GM18520 (cell line): ENCODE measurements around the gene SEL1L3.

ENCODE experiments used
- ATAC-seq: cut with Tn5 transposase; IDR thresholded peaks from one replicate; pipeline ENCODE4 v1.9.1; 2021; ENCODE audit not compliant: unreplicated experiment

SEL1L3 gene

DNA sequence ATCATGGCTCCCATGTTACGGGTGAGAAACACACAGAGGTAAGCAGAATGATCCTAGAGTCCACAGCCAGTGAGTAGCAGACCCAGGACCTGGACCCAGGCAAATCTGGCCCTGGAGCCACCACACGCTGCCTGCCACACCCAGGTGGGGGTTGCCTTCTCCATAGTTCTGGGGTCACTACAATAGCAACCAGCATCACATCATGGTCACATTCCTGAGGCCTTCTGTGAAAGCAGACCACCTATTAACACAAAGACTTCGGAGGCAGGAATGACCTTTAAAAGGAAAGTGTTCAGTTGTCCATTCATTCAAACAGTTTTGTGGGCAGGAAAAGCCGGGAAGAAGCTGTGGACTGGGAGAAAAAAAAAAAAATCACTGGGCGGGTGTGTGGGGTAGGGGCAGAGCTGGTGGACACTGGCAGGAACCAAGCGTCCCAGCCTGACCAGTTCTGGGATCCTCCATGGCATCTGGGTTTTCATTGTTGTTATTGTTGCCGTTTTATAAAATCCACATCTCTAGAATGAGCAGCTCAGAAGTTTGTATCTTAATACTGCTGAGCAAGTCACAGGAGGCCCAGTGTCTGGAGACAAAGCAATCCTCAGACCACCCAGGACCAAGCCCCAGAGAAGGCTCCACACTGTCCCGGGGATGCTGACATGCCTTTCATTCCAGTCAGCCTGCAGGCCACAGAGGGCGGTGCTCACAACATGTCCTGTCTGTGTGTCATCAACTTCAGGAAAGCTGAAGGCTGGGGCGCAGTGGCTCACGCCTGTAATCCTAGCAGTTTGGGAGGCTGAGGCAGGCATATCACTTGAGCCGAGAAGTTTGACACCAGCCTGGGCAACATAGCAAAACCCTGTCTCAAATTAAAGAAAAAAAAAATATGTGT is 67.0 kb downstream of the SEL1L3 start:
- ATAC-seq: no peak

DNA sequence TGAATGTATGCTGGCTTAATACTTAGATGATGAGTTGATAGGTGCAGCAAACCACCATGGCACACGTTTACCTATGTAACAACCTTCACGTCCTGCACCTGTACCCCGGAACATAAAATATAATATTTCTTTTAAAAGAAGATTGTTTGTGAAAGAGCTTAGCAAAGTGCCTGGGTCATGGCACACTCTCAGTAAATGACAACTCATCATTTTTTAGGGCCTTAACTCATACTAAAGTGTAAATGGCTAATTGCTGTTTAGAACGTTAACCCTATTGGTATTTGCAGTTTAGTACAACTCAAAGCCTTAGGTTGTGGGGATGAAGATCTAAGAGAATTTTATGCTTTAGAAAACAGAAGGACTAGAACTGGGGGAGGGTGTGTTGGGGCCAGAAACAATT is 67.7 kb downstream of the SEL1L3 start:
- no peak for ATAC-seq

DNA sequence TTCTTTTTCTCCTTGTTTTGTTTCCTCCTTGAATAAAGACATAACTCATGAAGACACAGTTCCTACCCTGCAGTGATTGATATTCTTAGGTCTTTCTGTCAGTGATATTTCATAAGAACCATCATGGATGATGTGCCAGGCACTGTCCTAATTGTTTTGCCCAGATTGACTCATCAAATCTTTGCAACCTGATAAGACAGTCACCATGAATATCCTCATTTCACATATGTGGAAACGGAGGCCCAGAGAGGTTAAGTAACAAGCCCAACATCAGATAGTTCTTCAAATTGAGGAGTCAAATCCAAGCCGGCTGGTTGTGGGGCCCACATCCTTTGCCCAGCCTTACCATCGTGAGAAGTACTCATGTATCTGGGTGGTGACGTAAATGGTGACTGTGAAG is 69.9 kb downstream of the SEL1L3 start:
- no peak for ATAC-seq

DNA sequence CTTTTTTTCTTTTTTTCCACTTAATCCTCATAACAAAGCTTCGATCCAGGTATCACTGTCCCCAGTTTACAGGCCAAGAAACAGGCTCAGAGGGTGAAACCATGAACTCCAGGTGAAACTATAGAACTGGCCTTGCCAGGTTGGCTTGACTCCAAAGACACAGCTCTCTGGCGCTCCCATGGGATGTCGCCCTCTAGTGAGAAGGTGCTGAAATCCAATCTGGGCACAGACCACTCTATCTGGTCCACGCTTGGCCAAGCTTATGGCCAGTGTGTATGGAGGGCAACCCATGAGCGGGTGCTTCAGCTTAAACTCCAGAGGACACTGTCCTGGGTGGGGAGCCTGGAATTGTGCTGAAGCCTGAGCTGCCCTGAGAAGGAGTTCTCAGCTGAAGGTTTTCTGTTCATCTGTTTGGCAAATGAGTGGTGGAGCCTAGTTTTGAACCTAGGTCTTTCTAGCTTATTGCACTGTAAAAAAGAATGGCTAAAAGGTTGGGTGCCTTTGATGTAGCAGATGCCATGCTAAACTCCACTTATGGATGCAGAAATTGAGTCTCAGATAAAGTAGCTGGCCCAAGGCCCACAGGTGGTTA is 70.5 kb downstream of the SEL1L3 start:
- ATAC-seq: no peak

DNA sequence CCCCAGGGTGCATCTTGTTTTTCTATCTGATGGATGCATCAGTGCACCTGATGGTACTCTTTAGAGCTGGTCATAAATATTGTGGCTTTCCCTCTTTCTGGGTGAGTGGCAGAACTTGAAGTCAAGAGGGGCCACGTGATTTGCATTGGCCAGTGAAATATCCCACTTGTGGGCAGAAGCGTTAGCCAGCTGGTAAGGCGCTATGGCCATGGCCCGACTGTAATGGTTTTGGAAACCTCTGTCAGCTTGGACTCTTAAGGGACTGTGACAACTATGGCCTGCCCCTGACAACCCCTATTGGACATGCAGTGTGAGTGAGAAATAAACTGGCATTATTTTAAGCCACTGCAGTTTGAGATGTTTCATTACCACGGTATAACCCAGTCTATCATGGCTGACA is 72.8 kb downstream of the SEL1L3 start:
- ATAC-seq: no peak

DNA sequence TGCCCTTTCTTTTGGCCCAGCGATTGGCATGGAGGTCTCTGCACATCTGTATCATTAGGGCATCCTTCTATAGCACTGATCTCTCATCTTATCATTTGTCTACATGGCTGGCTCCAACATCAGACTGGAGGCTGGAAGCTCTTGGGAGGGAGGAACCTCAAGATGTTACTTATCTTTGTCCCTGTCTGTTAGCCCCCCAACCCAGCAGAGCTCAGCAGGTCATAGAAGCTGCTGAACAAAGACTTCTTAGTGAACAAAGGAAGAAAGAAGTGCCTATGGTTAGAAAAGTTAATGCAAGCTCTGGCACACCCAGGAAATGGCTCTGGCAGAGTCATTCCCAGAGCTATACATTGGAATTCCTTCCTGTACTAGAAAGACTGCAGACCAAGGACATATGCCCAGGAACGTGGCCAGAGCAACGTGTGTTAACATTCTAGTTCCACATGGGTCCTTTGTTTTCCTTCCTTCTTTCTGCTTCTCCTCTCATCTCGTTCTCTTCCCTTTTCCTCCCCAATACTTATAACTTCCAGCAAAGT is 74.0 kb downstream of the SEL1L3 start:
- ATAC-seq: no peak

DNA sequence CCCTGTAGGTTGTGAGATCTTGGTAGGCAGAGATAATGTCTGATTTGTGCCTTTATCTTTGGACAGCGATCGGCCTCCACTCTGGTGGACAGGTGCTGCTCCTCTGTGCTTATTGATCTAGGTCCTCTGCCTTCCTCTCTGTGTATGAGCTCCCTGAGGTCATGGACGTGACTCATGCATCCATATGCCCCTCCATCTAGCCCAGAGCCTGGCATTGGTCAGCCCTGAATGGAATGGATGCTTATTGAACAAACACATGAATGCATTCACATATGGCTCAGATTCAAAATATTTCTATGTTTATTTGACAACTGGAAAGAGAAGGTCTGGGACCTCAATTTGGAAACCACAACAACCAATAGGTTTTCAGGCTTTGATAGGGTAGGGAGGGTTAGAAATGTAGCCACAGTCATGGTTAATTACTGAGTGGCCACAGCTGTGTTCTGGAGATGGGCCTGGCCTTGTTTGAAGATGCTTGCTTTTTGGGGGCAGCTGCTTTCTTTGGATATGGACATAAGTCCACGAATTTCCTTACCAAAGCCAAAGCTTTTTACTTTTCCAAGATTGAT is 76.2 kb downstream of the SEL1L3 start:
- ATAC-seq: no peak

DNA sequence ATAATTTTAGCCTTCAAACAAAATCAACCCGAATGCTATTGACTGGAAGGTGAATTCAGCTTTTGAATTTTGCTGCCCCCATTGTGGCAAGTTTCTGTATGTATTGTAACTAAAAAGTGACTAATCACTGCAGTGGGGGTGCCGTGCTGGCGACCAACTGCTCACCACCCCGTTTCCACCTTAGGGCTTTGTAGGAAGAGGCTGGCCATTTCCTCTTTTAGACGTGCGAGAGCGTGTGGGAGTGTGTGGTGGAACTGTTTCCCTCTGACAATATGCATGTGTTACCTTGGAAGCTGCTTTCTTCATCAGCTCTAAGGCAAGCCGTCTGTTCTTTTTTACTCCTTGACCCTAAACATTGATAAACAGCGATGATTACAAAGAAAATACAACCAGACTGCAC is 78.8 kb downstream of the SEL1L3 start:
- no peak for ATAC-seq

DNA sequence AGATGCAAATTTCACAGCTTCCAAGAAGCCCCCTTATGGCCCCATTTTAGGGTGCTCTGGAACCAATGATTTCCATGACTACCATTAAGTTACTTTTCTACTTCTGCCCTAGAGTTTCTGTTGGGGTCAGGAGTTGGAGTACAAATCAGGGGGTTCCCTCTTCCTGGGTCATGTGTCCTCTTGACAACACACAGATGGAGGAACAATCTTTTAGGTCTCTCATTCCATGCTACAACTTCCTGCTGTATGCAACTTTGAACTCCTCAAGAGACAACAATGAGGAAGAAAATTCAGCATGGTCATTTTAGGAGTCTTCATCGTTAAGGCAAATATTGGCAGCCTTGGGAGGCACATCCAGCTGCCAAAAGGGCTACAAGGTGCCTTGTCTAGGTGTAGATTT is 79.7 kb downstream of the SEL1L3 start:
- no peak for ATAC-seq

DNA sequence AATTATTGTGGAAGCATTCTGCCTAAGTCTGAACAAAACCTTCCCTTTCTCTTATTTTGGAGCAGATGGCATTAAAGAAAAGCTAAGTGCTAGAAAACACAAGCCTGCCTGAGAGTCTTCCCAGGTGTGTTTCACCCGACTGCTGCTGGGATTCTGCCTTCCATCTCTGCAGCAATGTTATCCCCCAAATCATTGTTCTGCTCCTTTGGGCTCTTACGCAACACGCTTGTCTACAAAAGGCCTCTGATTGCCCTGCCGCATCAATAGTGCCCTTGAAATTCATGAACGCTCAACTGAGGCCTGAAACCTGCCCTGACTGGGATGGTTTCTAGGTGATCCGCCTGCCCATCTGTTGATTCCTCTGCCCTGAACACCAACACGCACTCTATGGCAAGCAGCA is 80.3 kb downstream of the SEL1L3 start:
- no peak for ATAC-seq

DNA sequence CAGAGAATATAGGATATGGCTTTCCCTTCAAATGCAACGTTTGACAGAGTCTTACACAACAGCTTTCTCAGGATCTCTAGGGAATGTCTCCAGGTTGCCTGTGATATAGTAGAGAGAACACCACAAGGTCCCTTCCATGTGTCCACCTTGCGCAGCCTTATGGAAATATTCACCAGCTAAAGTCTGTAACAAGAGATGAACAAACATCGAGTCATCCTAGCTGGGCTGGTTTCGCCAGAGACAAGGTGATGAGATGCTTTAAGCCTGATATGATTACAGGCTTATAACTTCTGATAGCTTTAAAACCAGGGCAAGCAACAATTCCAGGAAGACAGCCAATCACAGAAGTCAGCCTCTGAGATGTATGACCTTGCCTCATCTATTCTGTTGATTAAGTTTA is 83.8 kb downstream of the SEL1L3 start:
- no peak for ATAC-seq

DNA sequence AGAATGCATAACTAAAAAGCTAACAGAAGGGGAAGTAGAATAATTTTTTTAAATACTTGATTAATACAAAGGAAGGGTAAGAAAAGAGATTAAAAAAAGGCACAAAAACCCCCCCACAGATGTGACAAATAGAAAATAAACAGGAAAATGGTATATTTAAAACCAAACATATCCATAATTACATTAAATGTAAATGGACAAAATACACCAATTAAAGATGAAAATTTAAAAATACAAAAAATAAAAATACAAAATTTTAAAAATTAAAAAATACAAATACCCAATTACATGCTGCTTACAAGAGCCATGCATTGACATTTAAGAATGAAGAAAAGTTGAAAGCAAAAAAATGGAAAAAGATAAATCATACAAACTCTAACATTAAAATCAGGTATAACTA is 86.0 kb downstream of the SEL1L3 start:
- no peak for ATAC-seq

DNA sequence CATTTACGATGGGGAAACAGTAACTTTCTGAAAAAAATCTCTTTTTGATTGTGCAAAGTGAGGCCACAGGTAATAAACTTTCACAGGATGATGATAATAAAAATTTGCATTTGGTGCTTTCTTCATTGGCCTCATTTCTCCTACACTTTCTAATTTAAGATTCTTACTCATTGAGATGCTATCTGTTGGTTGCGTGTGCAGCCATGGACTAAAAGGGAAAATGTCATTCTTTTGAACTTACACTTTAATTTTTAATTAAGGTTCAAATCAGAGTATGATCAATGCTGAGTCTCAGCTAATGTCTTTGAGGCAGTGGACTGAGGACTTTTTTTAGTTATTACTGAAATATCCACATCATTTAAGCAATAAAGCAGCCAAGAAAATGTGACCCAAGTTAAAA is 87.6 kb downstream of the SEL1L3 start:
- ATAC-seq: no peak

DNA sequence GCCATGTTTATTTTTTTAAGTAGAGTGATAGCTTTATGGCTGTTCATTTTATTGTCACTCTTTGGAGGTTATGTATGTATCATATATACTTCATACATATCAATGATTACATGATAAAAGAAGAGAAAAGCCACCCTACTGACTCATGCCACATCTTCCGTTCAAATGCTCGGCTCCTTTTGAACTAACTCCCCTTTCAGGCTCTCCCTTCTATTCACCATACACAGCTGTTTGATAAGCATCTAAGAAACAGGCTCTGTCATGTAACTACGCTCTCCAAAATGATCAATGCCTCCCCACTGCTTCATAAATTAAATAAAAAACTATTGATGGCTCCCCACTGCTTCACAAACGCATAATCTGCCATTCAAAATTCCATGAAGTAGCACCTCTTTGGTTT is 89.4 kb downstream of the SEL1L3 start:
- ATAC-seq: no peak

DNA sequence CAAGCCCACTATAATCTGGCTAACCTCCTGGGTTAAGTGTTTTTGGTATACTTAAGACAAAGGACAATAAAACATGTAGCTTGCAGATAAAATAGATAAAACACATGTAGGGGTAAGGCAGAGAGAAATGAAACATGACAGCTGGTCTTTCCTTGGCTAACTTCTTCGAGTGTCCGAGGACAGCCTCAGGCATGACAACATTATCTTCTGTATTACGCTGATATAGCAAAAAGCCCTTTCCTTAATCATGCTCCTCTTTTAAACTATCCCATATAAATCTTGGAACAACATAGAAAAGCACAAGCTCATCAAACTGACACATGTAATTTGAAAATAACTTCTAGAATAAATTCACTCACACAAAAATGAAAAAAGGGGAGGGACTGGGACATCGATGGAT is 91.1 kb downstream of the SEL1L3 start:
- ATAC-seq: no peak

DNA sequence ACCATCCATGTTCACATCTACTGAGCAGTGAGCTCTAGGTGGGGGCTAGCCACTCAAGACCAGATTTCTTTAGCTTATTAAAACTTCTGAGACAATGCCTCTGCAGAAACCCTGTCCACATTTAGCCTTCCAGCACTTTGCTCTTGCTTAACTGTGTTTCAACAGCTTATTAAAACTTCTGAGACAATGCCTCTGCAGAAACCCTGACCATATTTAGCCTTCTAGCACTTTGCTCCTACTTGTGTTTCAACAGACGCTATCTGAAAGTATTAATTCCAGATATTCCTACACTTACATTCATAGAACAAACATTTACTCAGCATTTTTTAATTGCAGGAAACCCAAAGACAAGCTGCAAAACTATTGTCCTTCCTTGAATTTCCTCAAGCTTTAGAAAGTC is 91.9 kb downstream of the SEL1L3 start:
- no peak for ATAC-seq

DNA sequence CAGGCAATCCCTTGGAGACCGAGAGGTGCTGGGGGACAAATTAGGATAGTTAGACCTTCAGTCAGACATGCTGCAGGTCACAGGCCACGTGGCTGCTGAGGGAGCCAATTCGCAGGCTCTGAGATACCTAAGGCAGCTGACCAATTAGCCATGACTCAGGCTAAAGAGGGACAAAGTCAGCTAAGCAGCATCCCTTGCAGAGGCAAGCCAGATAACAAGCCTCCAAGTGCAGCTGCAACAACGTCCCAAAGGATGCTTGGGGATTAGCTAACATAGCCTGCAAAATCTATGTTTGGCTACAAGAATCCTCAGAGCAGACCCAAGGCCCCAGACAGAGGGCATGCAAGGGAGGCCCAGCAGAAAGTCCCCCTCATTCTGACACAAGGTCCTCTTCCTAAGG is 93.5 kb downstream of the SEL1L3 start:
- ATAC-seq: no peak

DNA sequence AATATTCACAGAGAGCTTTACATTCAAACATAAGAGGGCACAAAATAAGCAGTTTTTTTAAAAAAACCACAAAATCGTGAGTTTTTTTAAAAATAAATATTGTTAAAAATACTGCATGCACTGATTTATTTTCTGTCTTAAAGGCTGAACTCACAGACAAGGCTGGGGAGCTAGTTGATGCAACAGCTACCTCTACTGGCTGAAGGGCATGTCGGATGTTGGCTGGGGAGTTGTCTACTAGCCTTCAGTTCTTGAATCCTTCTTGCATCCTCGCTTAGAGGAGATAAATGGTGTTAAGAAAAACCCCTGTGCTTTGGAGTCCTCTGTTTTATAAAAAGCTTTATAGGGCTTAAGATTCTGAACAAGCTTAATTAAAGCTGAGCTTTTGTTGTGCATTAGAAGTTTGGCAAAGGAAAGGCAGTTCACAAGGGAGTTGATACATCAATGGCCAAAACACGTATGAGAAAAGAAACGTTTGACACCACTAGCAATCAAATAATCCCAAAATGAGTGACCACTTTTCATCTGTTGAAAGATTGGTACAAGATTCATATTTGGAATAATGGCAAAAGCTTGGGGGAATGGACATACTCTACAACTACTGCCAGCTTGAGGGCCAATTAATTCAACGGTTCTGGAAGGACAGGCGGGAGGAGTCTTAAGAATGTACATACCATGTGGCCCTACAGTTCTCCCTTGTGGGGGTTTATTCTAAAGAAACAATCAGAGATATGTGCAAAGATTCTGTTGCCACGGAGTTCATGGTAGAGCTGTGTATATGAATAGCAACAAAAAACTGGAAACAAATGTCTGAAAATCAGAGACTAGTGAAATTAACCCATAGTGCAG is 94.7 kb downstream of the SEL1L3 start:
- ATAC-seq: no peak

DNA sequence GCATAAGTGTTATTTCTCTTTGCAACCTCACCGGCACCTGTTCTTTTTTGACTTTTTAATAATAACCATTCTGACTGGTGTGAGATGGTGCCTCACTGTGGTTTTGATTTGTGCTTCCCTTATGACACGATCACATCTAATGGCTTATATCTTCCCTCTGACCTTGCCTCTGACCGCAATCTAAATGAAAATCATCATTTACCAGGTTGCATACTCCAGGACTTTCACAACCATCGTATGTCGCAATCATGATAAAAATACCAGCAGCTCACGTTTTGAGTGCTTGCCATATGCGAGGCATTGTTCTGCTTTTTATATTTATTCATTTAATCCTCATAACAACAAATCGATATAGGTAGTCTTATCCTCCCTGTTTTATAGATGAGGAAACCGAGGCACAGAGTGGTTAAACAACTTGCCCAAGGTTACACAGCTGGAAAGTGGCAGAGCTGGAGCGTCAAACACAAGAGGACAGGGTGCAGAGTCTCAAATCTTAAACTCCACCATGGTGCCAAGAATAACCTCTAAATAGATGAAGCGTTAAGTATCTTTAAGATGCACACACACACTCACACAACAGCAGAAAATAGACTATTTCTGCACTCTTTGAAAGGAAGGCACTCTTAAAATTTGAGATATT is 102.2 kb downstream of the SEL1L3 start:
- no peak for ATAC-seq

DNA sequence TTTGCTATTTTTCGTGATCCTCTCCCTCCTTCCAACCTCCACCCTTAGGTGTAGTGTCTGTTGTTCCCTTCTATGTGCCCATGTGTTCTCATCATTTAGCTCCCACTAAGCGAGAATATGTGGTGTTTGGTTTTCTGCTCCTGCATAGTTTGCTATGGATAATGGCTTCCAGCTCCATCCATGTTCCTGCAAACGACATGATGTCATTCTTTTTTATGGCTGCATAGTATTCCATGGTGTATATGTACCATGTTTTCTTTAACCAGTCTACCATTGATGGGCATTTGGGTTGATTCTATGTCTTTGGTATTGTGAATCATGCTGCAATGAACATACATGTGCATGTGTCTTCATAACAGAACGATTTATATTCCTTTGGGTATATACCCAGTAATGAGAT is 102.7 kb downstream of the SEL1L3 start:
- no peak for ATAC-seq

DNA sequence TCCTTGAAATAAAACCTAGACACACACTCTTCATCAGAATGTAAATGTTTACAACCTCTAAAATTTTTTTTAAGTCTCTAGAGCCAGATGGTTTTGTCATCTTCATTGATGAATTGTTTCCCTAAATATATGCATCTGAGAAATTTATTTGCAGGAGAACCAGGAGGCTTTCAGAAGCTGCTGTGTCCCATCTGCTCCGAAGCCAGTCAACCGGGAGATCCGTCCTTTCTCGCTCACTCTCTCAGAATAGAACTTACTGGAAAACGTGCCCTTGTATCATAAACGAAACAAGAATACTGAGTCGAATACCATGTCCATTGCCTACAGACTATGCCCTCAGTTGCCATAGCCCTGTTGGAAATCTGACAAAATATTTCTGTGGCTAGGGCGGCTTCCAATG is 103.7 kb downstream of the SEL1L3 start:
- no peak for ATAC-seq
